Stimulated activated CD4-positive, alpha-beta T cell treated with anti-CD3 and anti-CD28 coated beads, Interleukin-12 subunit alpha, Interleukin-12 subunit beta, amount 100 ng/mL, for 48 hours (primary cell): Measurements from ENCODE around the gene ALDH16A1.
"Not testable (repeated sequence)": the region's sequence is repeated elsewhere in the genome, so short reads cannot be mapped to it uniquely, and the experiment has no call there.

Experiments
- DNase-seq, 3 donors: peaks; one replicate each; pipeline ENCODE4 v3.0.0-alpha.2; 2020; ENCODE audit warnings: low read depth in 2 of 3, low spot score in 1 of 3

Gene ALDH16A1

DNA sequence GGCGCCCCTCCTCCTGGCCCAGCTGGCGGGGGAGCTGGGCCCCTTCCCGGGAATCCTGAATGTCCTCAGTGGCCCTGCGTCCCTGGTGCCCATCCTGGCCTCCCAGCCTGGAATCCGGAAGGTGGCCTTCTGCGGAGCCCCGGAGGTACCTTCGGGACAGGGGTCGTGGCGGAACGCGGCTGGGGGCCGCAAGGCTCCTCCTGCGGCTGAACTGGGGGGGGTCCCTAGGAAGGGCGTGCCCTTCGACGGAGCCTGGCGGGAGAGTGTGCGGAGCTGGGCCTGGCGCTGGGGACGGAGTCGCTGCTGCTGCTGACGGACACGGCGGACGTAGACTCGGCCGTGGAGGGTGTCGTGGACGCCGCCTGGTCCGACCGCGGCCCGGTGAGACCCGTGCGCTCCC lies 8.6 kb downstream of the ALDH16A1 start:
- no peak for DNase-seq

DNA sequence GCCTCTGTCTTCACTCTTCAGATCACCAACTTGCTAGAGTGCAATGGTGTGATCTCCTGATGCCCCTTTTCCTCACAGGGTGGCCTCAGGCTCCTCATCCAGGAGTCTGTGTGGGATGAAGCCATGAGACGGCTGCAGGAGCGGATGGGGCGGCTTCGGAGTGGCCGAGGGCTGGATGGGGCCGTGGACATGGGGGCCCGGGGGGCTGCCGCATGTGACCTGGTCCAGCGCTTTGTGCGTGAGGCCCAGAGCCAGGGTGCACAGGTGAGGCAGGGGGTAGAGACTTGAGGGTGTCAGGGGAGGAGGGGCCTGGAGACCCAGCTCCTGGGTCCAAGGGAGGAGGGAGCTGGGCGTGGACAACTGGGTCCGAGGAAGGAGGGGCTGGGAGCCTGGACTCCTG lies 9.5 kb downstream of the ALDH16A1 start:
- DNase-seq = no peak

DNA sequence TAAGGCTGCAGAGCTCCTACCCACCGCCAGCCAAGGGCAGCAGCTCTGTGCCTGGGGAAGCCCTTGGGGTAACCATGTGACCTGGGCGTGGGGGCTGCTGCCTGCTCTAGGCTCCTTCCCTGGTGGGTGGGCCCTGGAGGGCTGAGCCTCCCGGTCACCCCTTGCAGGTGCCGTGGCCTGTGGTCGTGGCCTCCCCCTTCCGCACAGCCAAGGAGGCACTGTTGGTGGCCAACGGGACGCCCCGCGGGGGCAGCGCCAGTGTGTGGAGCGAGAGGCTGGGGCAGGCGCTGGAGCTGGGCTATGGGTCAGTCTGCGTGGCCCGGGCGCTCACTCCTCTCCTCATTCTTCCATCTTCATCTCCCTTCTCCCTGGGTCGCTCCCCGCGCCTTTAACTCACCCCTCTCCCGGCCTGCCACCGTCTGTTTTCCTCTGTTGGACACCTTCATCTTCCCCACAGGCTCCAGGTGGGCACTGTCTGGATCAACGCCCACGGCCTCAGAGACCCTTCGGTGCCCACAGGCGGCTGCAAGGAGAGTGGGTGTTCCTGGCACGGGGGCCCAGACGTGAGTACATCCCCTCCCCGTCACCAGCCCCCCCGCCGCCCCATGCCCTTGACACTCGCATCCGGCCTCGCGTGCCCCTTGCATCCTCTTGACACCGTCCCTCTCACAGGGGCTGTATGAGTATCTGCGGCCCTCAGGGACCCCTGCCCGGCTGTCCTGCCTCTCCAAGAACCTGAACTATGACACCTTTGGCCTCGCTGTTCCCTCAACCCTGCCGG lies 11.1 kb downstream of the ALDH16A1 start:
- DNase-seq = no peak

DNA sequence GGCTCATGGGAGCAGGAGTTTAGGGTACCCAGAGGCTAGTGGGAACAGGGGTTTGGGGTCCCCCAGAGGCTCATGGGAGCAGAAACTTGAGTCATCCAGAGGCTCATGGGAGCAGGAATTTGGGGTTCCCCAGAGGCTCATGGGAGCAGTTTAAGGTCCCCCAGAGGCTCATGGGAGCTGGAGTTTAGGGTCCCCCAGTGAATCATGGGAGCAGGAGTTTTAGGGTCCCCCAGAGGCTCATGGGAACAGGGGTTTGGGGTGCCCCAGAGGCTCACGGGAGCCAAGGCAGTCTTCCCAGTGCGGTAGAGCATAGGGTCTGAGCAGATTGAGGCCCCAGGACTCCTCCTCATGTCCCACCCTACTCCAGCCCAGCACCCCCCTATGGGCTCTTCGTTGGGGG lies 12.3 kb downstream of the ALDH16A1 start:
- no peak for DNase-seq

DNA sequence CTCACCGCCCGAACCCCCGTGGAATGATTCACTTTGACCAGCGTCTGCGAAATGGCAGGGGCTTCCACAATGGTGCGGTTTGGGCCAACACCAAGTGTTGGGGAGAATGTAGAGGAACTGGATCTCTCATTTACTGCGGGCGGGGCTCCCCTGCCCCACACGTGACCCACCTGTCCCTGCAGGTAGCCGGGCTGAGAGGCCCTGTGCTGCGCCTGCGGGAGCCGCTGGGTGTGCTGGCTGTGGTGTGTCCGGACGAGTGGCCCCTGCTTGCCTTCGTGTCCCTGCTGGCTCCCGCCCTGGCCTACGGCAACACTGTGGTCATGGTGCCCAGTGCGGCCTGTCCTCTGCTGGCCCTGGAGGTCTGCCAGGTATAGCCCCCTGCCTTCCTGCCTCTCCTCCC lies 15.2 kb downstream of the ALDH16A1 start:
- DNase-seq = no peak

DNA sequence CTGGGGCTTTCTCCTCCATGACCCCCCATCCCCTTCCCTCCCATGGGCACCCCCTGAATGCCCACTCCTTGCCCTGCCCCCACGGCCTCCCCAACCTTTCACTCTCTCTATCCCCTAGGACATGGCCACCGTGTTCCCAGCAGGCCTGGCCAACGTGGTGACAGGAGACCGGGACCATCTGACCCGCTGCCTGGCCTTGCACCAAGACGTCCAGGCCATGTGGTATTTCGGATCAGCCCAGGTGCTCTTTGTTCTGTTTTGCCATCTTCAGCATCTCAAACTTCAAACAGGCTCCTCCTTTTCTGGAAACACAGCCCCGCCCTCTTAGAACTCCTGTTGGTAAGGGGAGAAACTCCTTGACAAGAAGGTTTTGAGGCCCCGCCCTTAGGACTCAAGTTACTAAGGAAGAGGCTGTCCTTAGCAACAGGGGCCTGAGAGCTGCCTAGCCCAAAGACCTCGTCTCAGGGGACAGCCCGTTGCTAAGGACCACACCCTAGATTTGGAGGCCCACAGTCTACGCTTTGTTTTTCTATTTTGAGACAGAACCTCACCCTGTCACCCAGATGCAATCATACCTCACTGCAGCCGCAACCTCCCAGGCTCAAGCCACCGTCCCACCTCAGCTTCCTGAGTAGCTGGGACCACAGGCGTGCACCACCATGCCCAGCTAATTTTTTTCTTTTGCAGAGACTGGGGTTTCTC lies 15.9 kb downstream of the ALDH16A1 start:
- DNase-seq = peak; percentile 60 to 72 (median 63)

DNA sequence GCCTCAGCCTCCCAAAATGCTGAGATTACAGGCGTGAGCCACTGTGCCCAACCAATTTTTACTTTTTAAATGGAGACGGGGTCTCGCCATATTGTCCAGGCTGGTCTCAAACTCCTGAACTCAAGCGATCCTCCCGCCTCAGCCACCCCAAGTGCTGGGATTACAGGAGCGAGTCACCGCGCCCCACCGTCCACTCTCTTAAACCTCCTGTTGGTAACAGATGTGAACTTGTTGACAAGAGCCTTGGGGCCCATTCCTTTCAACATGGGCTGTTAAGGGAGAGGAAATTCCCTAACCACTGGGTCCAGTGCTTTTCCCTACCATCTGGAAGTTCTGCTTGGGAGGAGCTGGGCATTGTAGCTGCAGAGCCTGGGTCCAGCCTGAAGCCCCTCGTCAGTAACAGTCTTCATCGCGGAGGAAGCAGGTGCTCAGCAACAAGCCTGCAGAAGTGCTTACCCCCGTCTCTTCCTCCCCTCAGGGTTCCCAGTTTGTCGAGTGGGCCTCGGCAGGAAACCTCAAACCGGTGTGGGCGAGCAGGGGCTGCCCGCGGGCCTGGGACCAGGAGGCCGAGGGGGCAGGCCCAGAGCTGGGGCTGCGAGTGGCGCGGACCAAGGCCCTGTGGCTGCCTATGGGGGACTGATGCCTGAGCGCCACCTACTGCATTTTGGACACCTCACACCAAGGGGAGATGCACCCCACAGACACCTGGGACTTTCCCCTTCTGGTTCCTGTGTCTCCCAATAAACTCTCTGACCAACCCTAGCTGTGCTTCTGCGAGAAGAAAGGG lies 17.0 kb downstream of the ALDH16A1 start:
- DNase-seq = peak; percentile 59 to 79 (median 65)

DNA sequence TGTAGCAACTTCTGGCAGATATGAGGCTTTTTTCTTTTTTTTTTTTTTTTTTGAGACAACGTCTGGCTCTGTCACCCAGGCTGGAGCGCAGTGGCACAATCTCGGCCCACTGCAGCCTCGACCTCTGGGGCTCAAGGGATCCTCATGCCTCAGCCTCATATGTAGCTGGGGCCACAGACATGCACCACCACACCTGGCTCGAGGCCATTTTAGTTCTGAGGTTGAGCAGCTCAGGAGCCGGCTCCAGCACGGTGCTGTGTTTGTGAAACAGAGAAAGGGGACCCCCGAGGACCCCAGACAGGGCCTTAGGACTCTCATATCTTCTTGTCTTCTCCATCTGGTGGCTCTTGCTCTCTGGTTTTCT lies 17.6 kb downstream of the ALDH16A1 start:
- DNase-seq = no peak

DNA sequence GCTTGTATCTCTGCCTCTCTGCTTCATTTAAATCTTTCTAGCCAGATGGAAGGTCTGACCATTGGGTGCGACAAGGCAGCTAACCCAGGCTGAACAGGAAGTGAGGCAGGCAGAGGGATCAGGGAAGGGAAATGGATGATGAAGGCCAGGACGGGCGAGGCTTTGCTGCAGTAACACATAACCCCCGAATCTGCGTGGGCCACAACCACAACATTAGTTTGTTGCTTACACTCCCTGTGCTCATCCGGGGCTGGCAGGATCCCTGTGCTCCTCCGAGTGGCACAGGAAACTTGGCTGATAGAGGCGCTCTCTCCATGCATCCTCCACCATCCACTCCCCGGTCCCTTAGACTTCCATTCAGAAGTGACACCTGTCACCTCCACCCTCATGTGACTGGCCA lies 19.9 kb downstream of the ALDH16A1 start:
- no peak for DNase-seq

DNA sequence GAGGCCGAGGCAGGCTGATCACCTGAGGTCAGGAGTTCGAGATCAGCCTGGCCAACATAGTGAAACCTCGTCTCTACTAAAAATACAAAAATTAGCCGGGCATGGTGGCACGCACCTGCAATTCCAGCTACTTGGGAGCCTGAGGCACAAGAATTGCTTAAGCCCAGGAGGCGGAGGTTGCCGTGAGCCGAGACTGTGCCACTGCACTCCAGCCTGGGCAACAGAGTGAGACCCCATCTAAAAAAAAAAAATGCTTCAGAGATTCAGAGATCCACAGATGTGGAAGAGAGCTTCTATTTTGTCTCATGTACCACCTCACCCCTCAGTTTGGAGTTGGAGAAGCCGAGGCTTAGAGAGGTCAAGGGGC lies 20.5 kb downstream of the ALDH16A1 start:
- DNase-seq = not testable (repeated sequence)

DNA sequence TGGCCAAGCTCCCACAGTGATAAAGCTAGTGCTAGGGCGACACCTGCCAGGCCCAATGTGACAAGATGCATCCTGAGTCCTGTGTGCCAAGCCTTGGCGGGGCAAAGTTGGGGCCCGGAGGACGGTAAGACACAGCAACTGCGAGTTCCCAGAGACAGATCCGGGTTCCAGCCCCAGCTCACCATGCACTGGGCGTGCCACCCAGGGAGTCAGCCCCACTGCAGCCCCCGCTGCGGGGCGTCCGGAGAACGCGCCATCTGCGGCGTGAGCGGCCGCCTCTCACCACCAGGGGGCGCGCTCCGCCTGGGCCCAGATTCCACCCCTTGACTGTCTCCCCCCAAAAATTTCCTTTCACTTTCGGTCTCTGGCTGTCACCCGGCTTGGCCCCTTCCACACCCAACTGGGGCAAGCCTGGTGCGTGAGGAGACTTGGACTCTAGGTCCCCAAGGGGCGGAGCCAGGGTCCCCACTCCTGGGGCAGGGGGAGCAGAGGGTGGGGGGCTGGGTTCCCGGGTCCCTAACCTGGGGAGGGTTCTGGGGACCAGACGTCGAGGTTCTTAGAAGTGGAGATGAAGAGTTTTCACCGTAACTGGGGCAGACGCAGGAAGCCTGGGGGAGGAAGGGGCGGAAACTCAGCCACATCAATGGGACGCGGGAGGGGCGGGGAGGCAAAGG lies 21.0 kb downstream of the ALDH16A1 start, which contains the start of gene FLT3LG:
FLT3LG (plus strand) TSS at position 348 of the 674 bp plus-strand sequence. CDS start 425 bp downstream, outside the sequence.
- peak; percentile 74 to 86 (median 84) for DNase-seq

DNA sequence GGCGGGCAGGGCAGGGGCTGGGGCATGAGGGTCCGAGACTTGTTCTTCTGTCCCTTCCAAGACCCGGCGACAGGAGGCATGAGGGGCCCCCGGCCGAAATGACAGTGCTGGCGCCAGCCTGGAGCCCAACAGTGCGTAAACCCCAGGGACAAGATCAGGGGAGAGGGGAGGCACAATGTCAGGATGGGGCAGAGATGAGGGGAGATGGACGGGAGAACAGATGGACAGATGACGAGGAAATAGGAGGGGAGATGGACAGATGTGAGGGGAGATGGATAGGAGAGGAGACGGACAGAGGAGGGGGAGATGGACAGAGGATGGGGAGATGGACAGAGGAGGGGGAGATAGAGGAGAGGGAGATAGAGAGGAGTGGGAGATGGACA lies 21.5 kb downstream of the ALDH16A1 start:
- no peak for DNase-seq

DNA sequence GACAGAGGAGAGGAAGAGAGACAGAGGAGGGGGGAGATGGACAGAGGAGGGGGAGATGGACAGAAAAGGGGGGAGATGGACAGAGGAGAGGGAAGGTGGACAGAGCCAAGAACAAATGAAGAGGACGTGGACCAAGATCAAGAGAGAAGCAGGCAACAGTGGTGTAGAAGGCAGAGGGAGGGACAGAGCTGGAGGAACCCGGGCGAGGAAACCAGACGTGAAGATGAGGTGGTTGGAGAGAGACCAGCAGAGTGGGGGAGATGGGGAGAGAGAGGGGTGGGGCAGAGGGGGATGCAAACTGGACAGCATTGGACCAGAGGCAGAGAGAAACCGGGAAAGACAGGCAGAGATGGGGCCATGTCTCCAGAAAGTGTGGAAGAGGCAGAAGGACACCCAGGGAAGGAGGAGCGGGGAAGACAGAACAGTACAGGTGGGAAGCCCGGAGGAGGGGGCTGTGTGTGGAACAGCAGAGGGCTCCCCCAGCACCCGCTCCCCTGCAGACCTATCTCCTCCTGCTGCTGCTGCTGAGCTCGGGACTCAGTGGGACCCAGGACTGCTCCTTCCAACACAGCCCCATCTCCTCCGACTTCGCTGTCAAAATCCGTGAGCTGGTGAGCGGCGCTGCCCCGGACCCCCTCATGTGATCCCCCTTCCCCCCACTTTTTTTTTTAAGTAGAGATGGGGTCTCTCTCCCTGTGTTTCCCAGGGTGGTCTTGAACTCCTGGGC lies 22.3 kb downstream of the ALDH16A1 start:
- no peak for DNase-seq

DNA sequence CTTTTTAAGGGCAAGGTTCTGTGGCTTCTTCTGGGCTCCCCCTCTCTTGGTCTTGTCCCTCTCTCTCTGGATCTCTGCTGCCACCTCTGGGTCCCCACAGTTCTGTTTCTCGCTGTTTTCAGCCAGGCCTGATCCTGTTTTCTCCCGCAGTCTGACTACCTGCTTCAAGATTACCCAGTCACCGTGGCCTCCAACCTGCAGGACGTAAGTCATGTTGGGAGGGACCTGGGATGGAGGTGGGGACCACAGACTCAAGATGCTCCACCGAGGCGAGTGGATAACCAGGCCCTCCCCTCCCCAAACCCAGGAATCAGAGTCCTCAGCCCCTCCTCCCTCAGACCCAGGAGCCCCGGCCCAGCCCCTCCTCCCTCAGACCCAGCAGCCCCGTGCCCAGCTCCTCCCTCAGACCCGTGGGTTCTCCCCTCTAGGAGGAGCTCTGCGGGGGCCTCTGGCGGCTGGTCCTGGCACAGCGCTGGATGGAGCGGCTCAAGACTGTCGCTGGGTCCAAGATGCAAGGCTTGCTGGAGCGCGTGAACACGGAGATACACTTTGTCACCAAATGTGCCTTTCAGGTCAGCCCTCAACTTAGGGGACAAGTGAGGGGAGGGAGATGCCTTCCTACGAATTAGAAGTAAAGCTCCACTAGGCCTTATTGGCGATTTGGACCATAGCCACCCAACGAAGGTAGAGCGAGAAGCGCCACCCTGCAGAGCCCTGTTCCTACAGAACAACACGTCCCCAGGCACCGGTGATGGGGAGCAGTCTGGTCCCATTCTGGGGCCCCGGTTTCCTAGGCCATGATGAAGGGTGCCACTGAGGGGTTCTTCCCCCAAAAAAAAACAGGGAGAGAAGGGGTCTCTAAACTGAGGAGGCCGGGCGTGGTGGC lies 23.2 kb downstream of the ALDH16A1 start:
- DNase-seq = peak; percentile 69 to 79 (median 77)

DNA sequence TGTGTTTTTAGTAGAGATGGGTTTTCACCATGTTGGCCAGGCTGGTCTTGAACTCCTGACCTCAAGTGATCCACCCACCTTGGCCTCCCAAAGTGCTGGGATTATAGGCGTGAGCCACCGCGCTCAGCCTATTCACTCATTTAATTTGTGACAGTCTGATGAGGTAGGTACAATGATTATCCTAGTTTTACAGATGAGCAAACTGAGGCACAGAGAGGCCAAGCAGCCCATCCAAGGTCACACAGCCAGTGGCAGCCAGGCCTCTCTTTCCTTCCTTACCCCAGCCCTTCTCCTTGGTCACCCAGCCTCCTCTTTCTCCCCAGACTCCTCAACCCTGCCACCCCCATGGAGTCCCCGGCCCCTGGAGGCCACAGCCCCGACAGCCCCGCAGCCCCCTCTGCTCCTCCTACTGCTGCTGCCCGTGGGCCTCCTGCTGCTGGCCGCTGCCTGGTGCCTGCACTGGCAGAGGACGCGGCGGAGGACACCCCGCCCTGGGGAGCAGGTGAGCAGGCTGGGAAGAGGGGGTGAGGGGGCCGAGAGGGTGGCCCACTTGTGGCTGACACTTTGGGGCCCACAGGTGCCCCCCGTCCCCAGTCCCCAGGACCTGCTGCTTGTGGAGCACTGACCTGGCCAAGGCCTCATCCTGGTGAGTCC lies 27.1 kb downstream of the ALDH16A1 start:
- DNase-seq = no peak

DNA sequence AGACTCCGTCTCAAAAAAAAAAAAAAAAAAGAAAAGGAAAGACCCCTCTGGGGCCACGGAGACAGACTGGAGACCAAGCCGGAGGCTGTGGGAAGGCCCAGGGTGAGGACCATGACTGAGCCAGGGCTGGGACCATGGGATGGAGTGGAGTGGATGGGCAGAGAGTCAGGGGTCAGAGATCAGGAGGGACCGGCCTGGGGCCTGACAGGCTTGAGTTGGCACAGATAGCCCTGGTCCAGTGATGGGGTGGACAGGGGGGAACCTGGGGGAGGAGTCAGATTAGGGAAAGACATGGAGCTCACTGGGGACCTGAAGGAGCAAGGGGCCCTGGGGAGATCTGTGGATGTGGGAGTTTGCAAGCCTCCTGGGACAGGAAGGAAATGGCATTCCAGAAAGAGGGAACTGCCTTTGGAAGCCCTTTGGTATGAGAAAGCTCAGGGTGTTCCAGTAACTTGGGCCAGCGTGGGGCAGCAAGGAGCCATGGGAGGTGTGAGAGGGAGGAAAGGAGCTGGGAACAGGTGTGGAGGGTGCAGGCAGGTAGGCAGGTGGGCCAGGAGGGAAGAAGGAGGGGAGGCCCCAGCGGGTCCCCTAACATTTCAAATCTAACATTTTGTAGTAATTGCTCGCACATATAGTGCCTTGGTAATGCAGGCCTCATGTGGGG lies 28.1 kb downstream of the ALDH16A1 start:
- no peak for DNase-seq

DNA sequence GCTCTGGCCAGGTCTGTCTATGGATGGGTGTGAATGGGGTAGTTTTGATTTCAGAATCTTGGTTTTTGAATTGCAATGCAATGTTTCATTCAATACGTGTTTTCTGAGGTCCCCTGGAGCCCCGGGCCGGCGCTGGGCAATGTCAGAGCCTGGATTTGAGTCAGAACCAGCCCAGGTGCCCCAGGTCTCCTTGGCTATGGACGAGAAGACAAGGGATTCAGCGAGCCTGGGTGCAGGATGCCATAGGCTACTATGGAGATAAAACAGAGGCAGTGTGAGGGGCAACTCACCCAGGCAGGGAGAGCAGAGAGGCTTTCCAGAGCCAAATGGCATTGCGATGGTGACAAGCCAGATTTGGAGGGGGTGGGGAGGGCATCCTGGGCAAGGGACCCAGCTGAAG lies 33.2 kb downstream of the ALDH16A1 start:
- no peak for DNase-seq

DNA sequence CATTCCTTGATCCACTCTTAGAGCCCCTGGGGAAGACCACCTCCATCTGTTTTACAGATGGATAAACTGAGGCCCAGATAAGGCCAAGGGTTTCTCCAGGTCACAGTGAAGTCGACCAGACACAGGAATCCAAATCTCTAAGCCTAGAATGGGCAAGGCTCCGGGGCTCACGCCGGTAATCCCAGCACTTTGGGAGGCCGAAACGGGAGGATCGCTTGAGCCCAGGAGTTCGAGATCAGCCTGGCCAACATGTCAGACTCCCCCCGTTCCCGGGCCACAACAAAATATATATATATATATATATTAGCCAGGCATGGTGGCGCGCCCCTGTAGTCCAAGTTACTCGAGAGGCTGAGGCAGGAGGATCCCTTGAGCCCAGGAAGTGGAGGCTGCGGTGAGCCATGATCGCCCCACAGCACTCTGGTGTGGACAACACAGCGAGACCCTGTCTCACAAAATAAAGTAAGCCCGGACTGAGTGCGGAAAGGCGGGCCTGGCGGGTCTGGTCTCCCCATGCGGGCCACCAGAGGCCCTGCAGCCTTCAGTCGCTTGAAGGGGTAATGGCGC lies 33.8 kb downstream of the ALDH16A1 start:
- DNase-seq = no peak
